Stimulated activated CD8-positive, alpha-beta memory T cell treated with anti-CD3 and anti-CD28 coated beads, Interleukin-15, amount 100 ng/mL, for 4 hours (primary cell): Measurements from ENCODE around the gene ARHGEF16.

Experiments used
- DNase-seq, 2 donors: peaks; one replicate each; pipeline ENCODE4 v3.0.0-alpha.2; 2020; ENCODE audit warnings: low read depth in 2 of 2

Gene ARHGEF16

DNA sequence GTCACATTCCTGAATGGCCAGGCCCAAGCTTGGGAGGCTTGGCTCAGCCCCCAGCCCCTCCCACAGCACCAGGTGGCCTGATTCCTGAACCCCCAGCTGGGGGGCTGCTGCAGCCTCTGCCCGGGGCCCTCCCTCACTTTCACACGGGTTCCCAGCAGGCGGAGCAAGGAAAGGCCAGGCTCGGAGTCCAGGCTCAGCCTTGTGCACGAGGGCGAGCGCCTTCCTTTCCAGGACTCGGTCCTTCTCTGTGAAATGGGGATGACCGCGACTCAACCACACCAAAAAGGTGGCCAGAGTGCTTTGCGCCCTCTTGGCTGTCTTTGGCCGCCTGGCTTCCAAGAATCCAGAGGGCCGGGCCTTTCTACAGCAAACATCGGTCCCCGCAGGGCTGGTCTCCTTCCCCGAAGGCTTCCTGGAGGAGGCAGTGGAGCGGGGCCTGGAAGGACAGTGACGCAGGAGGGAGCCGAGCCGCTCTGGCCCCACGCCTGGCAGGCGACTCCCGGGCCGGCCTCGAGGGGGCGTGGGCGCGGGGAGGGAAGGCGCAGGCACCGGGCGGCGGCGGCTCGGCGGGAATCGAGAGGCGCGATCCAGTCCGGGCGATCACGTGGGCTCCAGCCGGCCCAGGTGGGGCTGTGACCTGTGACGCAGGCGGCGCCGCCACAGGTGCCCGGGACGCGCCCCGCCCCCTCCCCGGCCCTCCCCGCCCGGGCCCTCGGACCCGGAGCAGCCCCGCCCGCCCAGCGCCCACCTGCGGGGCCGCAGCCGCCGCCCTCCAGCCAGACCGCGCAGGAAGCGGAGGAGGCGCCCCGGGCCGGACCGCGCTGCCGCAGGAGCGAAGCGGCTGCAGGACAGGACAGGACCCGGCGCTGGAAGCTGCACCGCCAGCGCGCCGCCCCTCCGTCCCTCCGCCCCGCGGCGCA, at the start of gene ARHGEF16:
ARHGEF16 (plus strand) TSS at position 775 of the 920 bp plus-strand sequence. CDS start 8,420 bp downstream, outside the sequence.
- no peak for DNase-seq

DNA sequence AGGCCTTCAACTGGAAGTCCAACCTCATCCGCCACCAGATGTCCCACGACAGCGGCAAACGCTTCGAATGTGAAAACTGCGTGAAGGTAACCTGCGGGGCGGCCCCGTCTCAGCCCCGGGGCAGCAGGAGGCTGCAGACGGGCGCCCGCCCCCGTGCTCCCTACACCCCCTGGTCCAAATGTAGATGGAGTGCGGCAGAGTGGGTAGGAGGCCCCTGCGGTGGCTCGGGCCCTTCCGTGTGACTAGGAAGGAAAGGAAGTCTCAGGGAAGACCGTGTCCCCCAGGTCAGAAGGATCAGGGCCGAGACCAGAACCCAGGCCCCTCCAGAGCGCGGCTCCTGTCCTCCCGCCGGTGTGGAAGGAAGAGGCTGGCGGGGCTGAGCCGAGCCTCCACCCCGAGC, 49.7 kb upstream of the ARHGEF16 start:
- DNase-seq, result no peak

GRCh38 chr1:3405491-3405890, 49.0 kb upstream of the ARHGEF16 start:
- DNase-seq, result no peak

DNA sequence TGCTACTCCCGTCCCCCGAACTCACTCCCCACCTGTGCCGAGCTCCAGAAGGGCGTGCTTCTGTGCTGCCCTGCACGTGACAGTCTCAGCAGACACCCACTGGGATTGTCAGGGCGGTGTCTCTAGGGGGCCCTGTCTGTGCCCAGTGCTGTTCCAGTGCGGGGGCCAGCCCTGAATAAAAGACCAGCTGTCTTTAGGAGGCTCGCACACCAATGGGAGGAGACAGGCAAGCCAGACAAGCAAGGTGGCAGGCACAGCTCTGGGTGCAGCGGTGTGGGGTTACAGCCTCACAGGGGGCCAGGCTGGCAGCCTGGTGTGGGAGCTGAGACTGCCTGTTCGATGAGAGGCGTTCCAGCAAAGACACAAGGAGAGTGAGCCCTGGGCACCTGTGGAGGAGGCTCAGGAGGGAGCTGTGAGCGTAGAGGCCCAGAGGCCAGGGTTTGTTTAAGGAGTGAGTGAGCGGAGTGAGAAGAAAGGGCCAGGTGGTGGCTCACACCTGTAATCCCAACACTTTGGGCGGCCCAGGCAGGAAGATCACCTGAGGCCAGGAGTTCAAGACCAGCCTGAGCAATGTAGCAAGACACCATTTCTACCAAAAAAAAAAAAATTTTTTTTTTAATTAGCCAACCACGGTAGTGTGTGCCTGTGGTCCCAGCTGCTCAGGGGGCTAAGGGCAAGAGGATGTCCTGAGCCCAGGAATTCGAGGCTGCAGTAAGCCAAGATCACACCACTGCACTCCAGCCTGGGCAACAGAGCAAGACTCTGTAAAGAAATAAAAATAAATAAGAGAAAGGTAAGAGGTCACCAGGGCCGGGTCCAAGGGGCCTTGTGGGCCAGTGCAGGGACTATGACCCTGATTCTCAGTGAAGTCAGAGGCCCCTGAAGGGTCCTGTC, 48.2 kb upstream of the ARHGEF16 start:
- no peak for DNase-seq

- no peak for DNase-seq
These were observed 47.4 kb upstream of the ARHGEF16 start for GRCh38 chr1:3407021-3407420.

DNA sequence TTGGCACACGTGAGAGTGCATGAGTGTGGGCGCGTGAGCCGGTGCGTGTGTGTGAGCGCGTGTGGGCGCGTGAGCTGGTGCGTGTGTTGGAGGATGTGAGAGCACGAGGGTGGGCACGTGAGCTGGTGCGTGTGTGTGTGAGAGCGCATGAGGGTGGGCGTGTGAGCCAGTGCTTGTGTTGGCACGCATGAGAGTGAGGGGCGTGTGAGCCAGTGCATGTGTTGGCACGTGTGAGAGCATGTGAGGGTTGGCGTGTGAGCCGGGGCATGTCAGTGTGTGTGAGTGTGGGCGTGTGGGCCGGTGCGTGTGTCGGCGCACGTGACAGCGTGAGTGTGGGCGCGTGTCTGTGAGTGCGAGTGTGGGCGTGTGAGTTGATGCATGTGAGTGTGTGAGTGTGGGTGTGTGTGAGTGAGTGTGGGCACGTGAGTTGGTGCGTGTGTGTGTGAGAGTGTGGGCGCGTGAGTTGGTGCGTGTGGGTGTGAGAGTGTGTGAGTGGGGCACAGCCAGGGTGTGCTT, 45.7 kb upstream of the ARHGEF16 start:
- no peak for DNase-seq

GRCh38 chr1:3409366-3410141, 44.9 kb upstream of the ARHGEF16 start:
- DNase-seq, result no peak

DNA sequence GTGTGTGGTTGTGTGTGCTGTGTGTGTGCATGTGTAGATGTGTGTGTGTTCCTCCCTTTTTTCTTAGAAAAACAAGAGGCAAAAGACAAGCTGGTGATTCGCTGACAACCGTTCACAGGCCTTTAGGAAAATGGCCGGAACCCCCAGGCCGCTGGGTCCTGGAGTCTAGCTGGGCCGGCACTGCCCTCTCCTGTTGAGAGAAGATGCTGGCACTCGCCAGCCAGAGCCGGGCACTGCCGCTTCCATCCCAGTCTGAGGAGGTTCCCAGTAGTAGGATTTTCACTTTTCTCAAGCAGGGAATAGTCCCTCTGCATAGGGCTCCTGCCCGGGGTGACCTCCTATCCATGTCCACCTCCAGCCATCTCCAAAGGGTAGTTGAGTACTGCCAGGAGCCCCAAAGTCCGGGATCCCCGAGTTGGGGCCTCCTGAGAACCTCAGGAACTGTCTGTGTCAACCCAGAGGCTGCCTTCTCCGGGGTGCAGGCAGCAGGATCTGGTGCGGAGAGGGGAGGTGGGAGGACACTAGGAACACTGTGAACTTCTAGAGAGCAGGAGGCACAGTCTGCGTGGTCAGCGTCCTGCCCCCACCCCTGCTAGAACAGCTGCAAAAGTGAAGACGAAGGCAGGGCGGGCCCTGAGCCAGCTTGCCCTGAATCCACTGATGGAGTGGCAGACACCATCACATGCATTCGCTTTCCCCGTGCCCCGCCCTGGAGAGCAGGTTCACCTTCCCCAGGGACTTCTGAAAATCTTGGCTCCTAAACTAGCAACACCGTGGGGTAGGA, 44.1 kb upstream of the ARHGEF16 start:
- DNase-seq, result no peak

GRCh38 chr1:3411806-3412205, 42.7 kb upstream of the ARHGEF16 start:
- no peak for DNase-seq

GRCh38 chr1:3412376-3412775, 42.1 kb upstream of the ARHGEF16 start:
- DNase-seq, result no peak

DNA sequence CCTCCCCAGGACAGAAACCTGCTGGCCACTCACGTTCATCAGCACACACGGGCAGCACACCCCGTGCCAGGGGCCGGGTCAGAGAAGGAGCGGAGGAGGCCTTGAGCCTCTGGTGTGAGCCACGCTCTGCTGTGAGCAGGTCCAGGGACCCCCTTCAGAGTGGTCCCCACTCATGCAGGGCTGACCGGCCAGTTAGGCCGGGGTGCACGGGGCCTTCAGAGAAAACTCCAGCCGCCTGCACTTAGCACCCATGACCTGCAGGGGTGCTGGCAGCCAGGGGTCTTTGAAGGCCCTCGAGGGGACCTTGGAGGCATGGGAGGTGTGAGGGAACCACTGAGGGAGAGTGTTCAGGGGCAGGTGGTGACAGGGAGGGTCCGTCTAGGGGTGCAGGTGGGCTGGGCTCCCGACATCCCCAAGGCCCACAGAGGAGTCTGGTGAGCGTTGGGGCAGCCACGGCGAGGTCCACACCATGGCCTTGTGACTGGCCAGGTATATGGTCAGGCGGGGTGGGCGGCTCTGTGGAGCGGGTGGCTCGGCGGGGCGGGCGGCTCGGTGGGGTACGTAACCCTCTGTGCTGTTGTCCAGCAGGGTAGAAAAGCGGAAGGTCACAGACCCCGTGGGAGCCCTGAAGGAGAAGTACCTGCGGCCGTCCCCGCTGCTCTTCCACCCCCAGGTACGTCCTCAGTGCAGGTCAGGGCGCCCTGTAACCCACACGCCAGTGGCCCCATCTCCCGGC, 40.3 kb upstream of the ARHGEF16 start:
- DNase-seq, result no peak

- DNase-seq, result no peak
These were observed 39.0 kb upstream of the ARHGEF16 start for GRCh38 chr1:3415260-3416090.

GRCh38 chr1:3417082-3417739, 37.3 kb upstream of the ARHGEF16 start:
- DNase-seq, result no peak

DNA sequence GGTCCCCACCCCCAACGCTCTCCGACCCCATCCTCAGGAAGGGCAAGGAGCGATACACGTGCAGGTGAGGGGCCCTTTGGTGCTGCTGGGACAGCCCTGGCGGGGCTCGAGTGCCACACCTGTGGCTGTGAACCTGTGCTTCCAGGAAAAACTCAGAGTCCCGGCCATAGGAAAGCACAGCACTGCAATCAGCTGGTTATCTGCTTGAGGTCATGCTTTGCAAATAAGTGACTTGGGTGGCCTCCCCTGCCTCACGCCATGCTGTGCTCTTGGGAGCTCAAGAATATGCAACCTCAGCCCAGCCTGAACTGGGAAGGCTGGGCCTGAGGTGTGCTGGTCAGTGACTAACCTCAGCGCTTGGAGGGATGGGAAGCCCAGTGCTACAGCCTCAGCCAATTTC, 36.5 kb upstream of the ARHGEF16 start:
- no peak for DNase-seq

DNA sequence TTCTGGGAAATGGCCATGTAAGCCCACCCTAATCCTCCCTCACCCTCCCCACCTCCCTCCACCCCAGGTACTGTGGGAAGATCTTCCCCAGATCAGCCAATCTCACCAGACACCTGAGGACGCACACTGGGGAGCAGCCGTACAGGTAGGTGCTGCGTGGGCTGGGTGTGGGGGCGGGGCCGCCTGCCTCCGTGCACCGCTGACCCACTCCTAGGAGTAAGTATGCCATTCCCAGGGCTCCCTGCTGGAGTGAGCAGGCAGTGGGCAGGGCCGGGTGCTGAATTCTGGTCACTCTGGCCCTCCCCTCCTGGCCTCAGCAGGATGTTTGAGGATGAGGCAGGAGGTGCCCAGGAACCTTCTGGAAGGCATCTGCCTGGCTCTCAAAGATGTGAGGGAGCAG, 35.9 kb upstream of the ARHGEF16 start:
- DNase-seq, result no peak

- DNase-seq, result no peak
These were observed 34.9 kb upstream of the ARHGEF16 start for GRCh38 chr1:3419415-3420204.

DNA sequence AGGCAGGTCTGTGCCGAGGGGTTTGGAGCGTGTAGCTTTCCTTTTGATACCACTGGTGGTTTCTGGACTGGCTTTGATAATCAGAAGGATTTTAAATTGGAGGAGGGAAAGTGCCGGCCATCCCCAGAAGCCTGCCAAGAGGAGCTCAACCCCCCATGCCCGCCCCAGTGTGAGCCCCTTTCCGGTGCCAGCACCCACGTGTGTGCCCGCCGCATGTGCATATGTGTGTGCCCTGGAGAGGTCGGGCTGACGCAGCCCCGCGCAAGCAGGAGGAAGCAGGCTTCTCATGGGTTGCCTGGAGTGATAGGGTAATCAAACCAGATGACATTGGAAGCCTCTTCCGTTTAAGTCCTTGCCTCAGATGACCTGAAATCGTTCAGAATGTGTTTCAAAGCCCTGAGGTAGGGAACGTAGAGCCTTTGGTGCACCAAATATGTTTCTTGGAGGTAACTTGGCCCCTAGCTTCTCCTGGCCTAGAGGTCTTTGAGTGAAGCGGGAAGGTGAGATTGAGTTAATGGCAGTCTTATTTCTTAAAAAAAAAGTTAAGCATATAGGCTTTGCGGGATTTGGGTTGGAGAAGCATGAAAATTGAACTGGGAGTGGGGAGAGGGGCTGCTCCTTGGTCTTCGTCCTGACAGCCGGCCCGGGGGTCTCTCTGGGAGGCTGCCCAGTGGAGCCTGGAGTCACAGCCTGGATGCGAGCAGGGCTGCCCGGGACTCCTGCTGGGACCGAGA, 34.1 kb upstream of the ARHGEF16 start:
- no peak for DNase-seq
